IMR-90 (cell line): ENCODE results near the gene NAMPT. TPM values are rescaled to one million over a fixed set of nuclear protein-coding genes. Genes with fewer than 3 reads are reported as not detected.
"Not testable (repeated sequence)": the region's sequence is repeated elsewhere in the genome, so short reads cannot be mapped to it uniquely, and the experiment has no call there.

ENCODE experiments used
- ATAC-seq: fragments of 200-7000 bp; cut with Tn5 transposase; 2 replicates; pipeline ENCODE4 v1.9.1; 2020; ENCODE audit warnings: low read depth, mild to moderate bottlenecking, moderate library complexity
- BruUV-seq: library from RNA; stranded (reverse); fragments of 400-500 nt; replicated peaks from 2 replicates; lab custom pipeline; 2021; lab: Mats Ljungman, UMichigan
- CTCF ChIA-PET: fragments of 300-600 bp; formaldehyde crosslinking; extraction: SDS; loops from one replicate; lab custom pipeline; 2021; ENCODE audit warnings: antibody characterized with exemption; lab: Yijun Ruan, JAX
- POLR2A ChIA-PET: fragments of 300-600 bp; sonication (Branson Sonifier 250); formaldehyde crosslinking; loops from one replicate; lab custom pipeline; 2022; ENCODE audit warnings: antibody characterized with exemption; ENCODE audit not compliant: unreplicated experiment; lab: Charles Lee
- DNase-seq: peaks from one replicate; pipeline ENCODE4 v3.0.0; 2013
- H2AFZ ChIP-seq: replicated peaks from 2 replicates; pipeline ENCODE3; 2013; ENCODE audit warnings: low read length, mild to moderate bottlenecking; ENCODE audit not compliant: poor library complexity
- H2AK5ac ChIP-seq: 2 replicates; pipeline ENCODE4 v1.6.1; 2013; ENCODE audit warnings: low read depth, low read length, inconsistent platforms
- H2AK9ac ChIP-seq: replicated peaks from 2 replicates; pipeline ENCODE3; 2013; ENCODE audit warnings: mild to moderate bottlenecking, low read depth, low read length, moderate library complexity; ENCODE audit not compliant: poor library complexity
- H2BK120ac ChIP-seq: 2 replicates; pipeline ENCODE4 v1.6.1; 2013; ENCODE audit warnings: low read depth, low read length, inconsistent platforms
- H2BK15ac ChIP-seq: 3 replicates; pipeline ENCODE4 v1.6.1; 2013; ENCODE audit warnings: low read depth, low read length, inconsistent platforms
- H2BK20ac ChIP-seq: 2 replicates; pipeline ENCODE4 v1.6.1; 2013; ENCODE audit warnings: low read depth, mild to moderate bottlenecking, inconsistent platforms, low read length, moderate library complexity
- H2BK5ac ChIP-seq: 2 replicates; pipeline ENCODE4 v1.6.1; 2013; ENCODE audit warnings: mild to moderate bottlenecking, low read depth, low read length, inconsistent platforms; ENCODE audit not compliant: poor library complexity, severe bottlenecking
- H3K14ac ChIP-seq: replicated peaks from 2 replicates; pipeline ENCODE4 v1.6.1; 2013; ENCODE audit warnings: low read depth, low read length, inconsistent platforms
- H3K18ac ChIP-seq: 2 replicates; pipeline ENCODE4 v1.6.1; 2013; ENCODE audit warnings: low read depth, low read length, control low read depth
- H3K23ac ChIP-seq: 2 replicates; pipeline ENCODE4 v1.6.1; 2013; ENCODE audit warnings: low read depth, low read length, inconsistent platforms
- H3K27ac ChIP-seq: 2 replicates; pipeline ENCODE4 v1.5.1; 2013; ENCODE audit warnings: mild to moderate bottlenecking, control low read depth, low read length; ENCODE audit not compliant: insufficient read depth
- H3K27me3 ChIP-seq: 2 replicates; pipeline ENCODE4 v1.6.1; 2013; ENCODE audit warnings: low read length; ENCODE audit not compliant: control insufficient read depth, insufficient read depth
- H3K36me3 ChIP-seq: 2 replicates; pipeline ENCODE4 v1.6.1; 2013; ENCODE audit warnings: low read length, mixed read lengths; ENCODE audit not compliant: control insufficient read depth, insufficient read depth
- H3K4ac ChIP-seq: 2 replicates; pipeline ENCODE4 v1.6.1; 2013; ENCODE audit warnings: low read depth, low read length, inconsistent platforms
- H3K4me1 ChIP-seq: 2 replicates; pipeline ENCODE4 v1.6.1; 2013; ENCODE audit warnings: low read length, mixed read lengths; ENCODE audit not compliant: control insufficient read depth, insufficient read depth
- H3K4me2 ChIP-seq: 2 replicates; pipeline ENCODE4 v1.6.1; 2013; ENCODE audit warnings: low read depth, mild to moderate bottlenecking, control low read depth, low read length, moderate library complexity
- H3K4me3 ChIP-seq: 2 replicates; pipeline ENCODE4 v1.5.1; 2013; ENCODE audit warnings: low read depth, mild to moderate bottlenecking, control low read depth, low read length, moderate library complexity; ENCODE audit not compliant: insufficient read depth
- H3K56ac ChIP-seq: 2 replicates; pipeline ENCODE4 v1.6.1; 2013; ENCODE audit warnings: low read length, inconsistent platforms; ENCODE audit not compliant: insufficient read depth; ENCODE audit errors: extremely low read depth
- H3K79me1 ChIP-seq, 2 experiments: 2 replicates each; pipeline ENCODE4 v1.6.1; 2013; ENCODE audit warnings: low read length in 2 of 2, inconsistent platforms in 1 of 2, low read depth in 1 of 2
- H3K9ac ChIP-seq: 2 replicates; pipeline ENCODE4 v1.6.1; 2013; ENCODE audit warnings: low read depth, low read length, control low read depth
- H3K9me1 ChIP-seq: 2 replicates; pipeline ENCODE4 v1.6.1; 2013; ENCODE audit warnings: low read length, inconsistent platforms; ENCODE audit not compliant: insufficient read depth
- H3K9me3 ChIP-seq: 2 replicates; pipeline ENCODE4 v1.6.1; 2013; ENCODE audit warnings: low read length; ENCODE audit not compliant: control insufficient read depth, insufficient read depth
- H4K20me1 ChIP-seq: 2 replicates; pipeline ENCODE4 v1.6.1; 2013; ENCODE audit warnings: low read length, inconsistent platforms; ENCODE audit not compliant: insufficient read depth
- H4K5ac ChIP-seq: 2 replicates; pipeline ENCODE4 v1.6.1; 2013; ENCODE audit warnings: mild to moderate bottlenecking, low read depth, low read length, control low read depth
- H4K8ac ChIP-seq, 2 experiments: 2 replicates each; pipeline ENCODE4 v1.6.1; 2013; ENCODE audit warnings: low read depth in 2 of 2, low read length in 2 of 2, control low read depth in 1 of 2, inconsistent platforms in 1 of 2
- H4K91ac ChIP-seq: 2 replicates; pipeline ENCODE4 v1.6.1; 2013; ENCODE audit warnings: low read depth, low read length, inconsistent platforms; ENCODE audit not compliant: insufficient read depth
- NFE2L2 ChIP-seq: fragments of 150-350 bp; IDR thresholded peaks from 2 replicates; pipeline ENCODE4 v1.6.1; 2016; ENCODE audit warnings: low read depth, mild to moderate bottlenecking, low read length
- WGBS, 2 experiments: methylation state at CpG; one replicate each; pipeline versions ENCODE4 v1.1.5 to v1.1.7; 2013; ENCODE audit warnings: missing lambda C conversion rate in 2 of 2; ENCODE audit not compliant: insufficient read length in 1 of 2; ENCODE audit errors: extremely low coverage in 2 of 2; 5-methylcytosine and 5-hydroxymethylcytosine counted together
- dilution Hi-C: fragments of 300-500 bp; cut with HindIII; formaldehyde crosslinking; loops from one replicate; pipeline ENCODE4 v1.14.3; 2018; ENCODE audit warnings: low sequenced_read_pairs; ENCODE audit not compliant: unreplicated experiment
- in situ Hi-C: fragments of 300-500 bp; cut with MboI; formaldehyde crosslinking; loops from 3 replicates; pipeline ENCODE4 v1.14.3; 2019; ENCODE audit warnings: low sequenced_read_pairs, inconsistent platforms, mixed read lengths
- intact Hi-C: fragments of 100-400 bp; cut with micrococcal nuclease; formaldehyde crosslinking; loops from 2 replicates; pipeline ENCODE4 v1.10.0; 2022
- polyA plus RNA-seq, 3 experiments: library from polyadenylated mRNA; depleted of rRNA; stranded (reverse); fragments of >200 nt; gene quantifications; 2 replicates each; pipeline ENCODE4 v1.2.3, GENCODE V29; 2012; ENCODE audit warnings: low replicate concordance in 1 of 3
- total RNA-seq: library from RNA; depleted of rRNA; stranded (reverse); fragments of >200 nt; gene quantifications from 2 replicates; pipeline ENCODE4 v1.2.3, GENCODE V29; 2012

NAMPT gene
- total and polyA plus RNA-seq, 2 of the 4 experiments (the other 2 are of a cell fraction), result 13.3 to 31.7 TPM

DNA sequence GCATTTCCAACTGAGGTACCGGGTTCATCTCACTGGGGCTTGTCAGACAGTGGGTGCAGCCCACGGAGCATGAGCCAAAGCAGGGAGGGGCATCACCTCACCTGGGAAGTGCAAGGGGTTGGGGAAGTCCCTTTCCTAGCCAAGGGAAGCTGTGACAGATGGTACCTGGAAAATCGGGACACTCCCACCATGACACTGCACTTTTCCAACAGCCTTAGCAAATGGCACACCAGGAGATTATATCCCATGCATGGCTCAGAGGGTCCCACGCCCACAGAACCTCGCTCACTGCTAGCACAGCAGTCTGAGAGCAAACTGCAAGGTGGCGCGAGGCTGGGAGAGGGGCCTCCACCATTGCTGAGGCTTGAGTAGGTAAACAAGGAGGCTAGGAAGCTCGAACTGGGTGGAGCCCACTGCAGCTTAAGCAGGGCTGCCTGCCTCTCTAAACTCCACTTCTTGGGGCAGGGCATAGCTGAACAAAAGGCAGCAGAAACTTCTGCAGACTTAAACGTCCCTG is 35.5 kb upstream of the NAMPT start:
- H2BK5ac ChIP-seq, H3K56ac ChIP-seq, H3K14ac ChIP-seq, H3K4me2 ChIP-seq, ATAC-seq, CTCF ChIA-PET, H3K4me3 ChIP-seq, H2AFZ ChIP-seq, in situ Hi-C loops, H3K27ac ChIP-seq, dilution Hi-C loops, H2BK20ac ChIP-seq, H3K9me3 ChIP-seq, H4K8ac ChIP-seq, H2AK9ac ChIP-seq, POLR2A ChIA-PET, H2AK5ac ChIP-seq, H3K9ac ChIP-seq, H3K4ac ChIP-seq, H3K9me1 ChIP-seq, BruUV-seq, H3K4me1 ChIP-seq, H3K27me3 ChIP-seq, H2BK15ac ChIP-seq, H3K36me3 ChIP-seq, H4K20me1 ChIP-seq, H3K23ac ChIP-seq, H3K18ac ChIP-seq, H3K79me1 ChIP-seq, DNase-seq, H4K5ac ChIP-seq, intact Hi-C loops, H2BK120ac ChIP-seq, H4K91ac ChIP-seq: not testable (repeated sequence)
- peak; percentile 9; the same call in 1 of the 2 replicates for TF ChIP-seq NFE2L2
- no CpG with 5 or more reads among the region's 9 CpGs for WGBS, 2 experiments
